Hematopoietic multipotent progenitor cell (in vitro differentiated cells): ENCODE measurements around the gene ZNF275. TPM values are rescaled to one million over a fixed set of nuclear protein-coding genes. Genes with fewer than 3 reads are reported as not detected.
"Not testable (repeated sequence)": the region's sequence is repeated elsewhere in the genome, so short reads cannot be mapped to it uniquely, and the experiment has no call there.

Experiments used
- DNase-seq, 3 donors: peaks; one replicate each; pipeline ENCODE4 v3.0.0-alpha.2; 2011 to 2015; ENCODE audit warnings: low read depth in 2 of 3, low spot score in 2 of 3
- total RNA-seq: library from RNA; depleted of rRNA; stranded (reverse); fragments of >200 nt; gene quantifications from one replicate; pipeline ENCODE4 v1.2.3, GENCODE V29; 2012

ZNF275 gene
- total RNA-seq, 1 donor, result 9.4 TPM

- DNase-seq, result no peak
These were observed 15.1 kb upstream of the ZNF275 start for GRCh38 chrX:153318811-153319210.

- no peak for DNase-seq
These were observed 14.5 kb upstream of the ZNF275 start for GRCh38 chrX:153319295-153320046.

- DNase-seq, result not testable (repeated sequence)
These were observed 13.9 kb upstream of the ZNF275 start for GRCh38 chrX:153320047-153320443.

- DNase-seq, result peak in 1 of 3 donors; percentile 10
These were observed 13.3 kb upstream of the ZNF275 start for GRCh38 chrX:153320555-153321184.

GRCh38 chrX:153321381-153322124 lies 12.4 kb upstream of the ZNF275 start, which contains the start of gene PNMA6F:
Gene PNMA6F (minus strand): TSS chrX:153321767. CDS start chrX:153320674, 1,093 bp downstream.
- no peak for DNase-seq

GRCh38 chrX:153327561-153327960 lies 6.4 kb upstream of the ZNF275 start:
- no peak for DNase-seq

- no peak for DNase-seq
These were observed 687 bp upstream of the ZNF275 start for GRCh38 chrX:153333266-153333665.

- no peak for DNase-seq
These were observed 822 bp downstream of the ZNF275 start for GRCh38 chrX:153334654-153335295.

- peak in 1 of 3 donors; percentile 42 for DNase-seq
These were observed 2.4 kb downstream of the ZNF275 start for GRCh38 chrX:153336121-153336894.

- DNase-seq, result no peak
These were observed 3.0 kb downstream of the ZNF275 start for GRCh38 chrX:153336988-153337387.

- DNase-seq, result no peak
These were observed 4.9 kb downstream of the ZNF275 start for GRCh38 chrX:153338836-153339235.

- no peak for DNase-seq
These were observed 5.7 kb downstream of the ZNF275 start for GRCh38 chrX:153339662-153340061.

GRCh38 chrX:153340111-153340510 lies 6.2 kb downstream of the ZNF275 start:
- no peak for DNase-seq

GRCh38 chrX:153342762-153343558 lies 9.0 kb downstream of the ZNF275 start:
- no peak for DNase-seq

GRCh38 chrX:153343674-153344073 lies 9.7 kb downstream of the ZNF275 start:
- no peak for DNase-seq

- no peak for DNase-seq
These were observed 13.6 kb downstream of the ZNF275 start for GRCh38 chrX:153347530-153347929.

GRCh38 chrX:153348421-153348820 lies 14.5 kb downstream of the ZNF275 start:
- no peak for DNase-seq

GRCh38 chrX:153349952-153350351 lies 16.0 kb downstream of the ZNF275 start:
- DNase-seq, result no peak

GRCh38 chrX:153351981-153352380 lies 18.0 kb downstream of the ZNF275 start:
- no peak for DNase-seq
